GM19395 (cell line): ENCODE measurements around the gene SYCP1.
"Not testable (repeated sequence)": the region's sequence is repeated elsewhere in the genome, so short reads cannot be mapped to it uniquely, and the experiment has no call there.

Source experiments
- ATAC-seq: cut with Tn5 transposase; IDR thresholded peaks from one replicate; pipeline ENCODE4 v1.9.1; 2021; ENCODE audit warnings: mild to moderate bottlenecking, moderate library complexity; ENCODE audit not compliant: unreplicated experiment

SYCP1 gene

GRCh38 chr1:114854693-114855320 lies at the start of gene SYCP1:
TSS of gene SYCP1 (plus strand) at chr1:114854863. CDS start at chr1:114855465, 602 bp downstream.
- no peak for ATAC-seq

GRCh38 chr1:114819869-114820268 lies 34.8 kb upstream of the SYCP1 start:
- no peak for ATAC-seq

GRCh38 chr1:114820392-114820791 lies 34.3 kb upstream of the SYCP1 start:
- no peak for ATAC-seq

- ATAC-seq: no peak
Observed at GRCh38 chr1:114821978-114822377, 32.7 kb upstream of the SYCP1 start.

GRCh38 chr1:114828251-114828650 lies 26.4 kb upstream of the SYCP1 start:
- no peak for ATAC-seq

GRCh38 chr1:114830075-114830474 lies 24.6 kb upstream of the SYCP1 start:
- ATAC-seq: not testable (repeated sequence)

- no peak for ATAC-seq
Observed at GRCh38 chr1:114831276-114831994, 23.2 kb upstream of the SYCP1 start.

- ATAC-seq: no peak
Observed at GRCh38 chr1:114832057-114832456, 22.6 kb upstream of the SYCP1 start.

- no peak for ATAC-seq
Observed at GRCh38 chr1:114833421-114833820, 21.2 kb upstream of the SYCP1 start.

GRCh38 chr1:114844270-114844669 lies 10.4 kb upstream of the SYCP1 start:
- no peak for ATAC-seq

- ATAC-seq: no peak
Observed at GRCh38 chr1:114853584-114853983, 1.1 kb upstream of the SYCP1 start.

- ATAC-seq: no peak
Observed at GRCh38 chr1:114861384-114861783, 6.7 kb downstream of the SYCP1 start.

- no peak for ATAC-seq
Observed at GRCh38 chr1:114892194-114892918, 37.7 kb downstream of the SYCP1 start.

- no peak for ATAC-seq
Observed at GRCh38 chr1:114896795-114897194, 42.1 kb downstream of the SYCP1 start.

- ATAC-seq: no peak
Observed at GRCh38 chr1:114901814-114902213, 47.2 kb downstream of the SYCP1 start.

GRCh38 chr1:114902343-114902742 lies 47.7 kb downstream of the SYCP1 start:
- ATAC-seq: no peak

GRCh38 chr1:114903480-114903879 lies 48.8 kb downstream of the SYCP1 start:
- no peak for ATAC-seq

GRCh38 chr1:114915720-114916119 lies 61.1 kb downstream of the SYCP1 start:
- not testable (repeated sequence) for ATAC-seq

- no peak for ATAC-seq
Observed at GRCh38 chr1:114926607-114927006, 71.9 kb downstream of the SYCP1 start.

- ATAC-seq: no peak
Observed at GRCh38 chr1:114927401-114927800, 72.7 kb downstream of the SYCP1 start.

- ATAC-seq: no peak
Observed at GRCh38 chr1:114956570-114956969, 101.9 kb downstream of the SYCP1 start.

GRCh38 chr1:114959423-114959822 lies 104.8 kb downstream of the SYCP1 start:
- no peak for ATAC-seq
